Mesendoderm (in vitro differentiated cells): ENCODE results near the gene PWP1.
A peak's percentile ranks its signal among the peaks of the same experiment; 100 is the strongest.

Experiments
- DNase-seq: peaks from one replicate; pipeline ENCODE4 v3.0.0; 2013
- H2AK5ac ChIP-seq: 2 replicates; pipeline ENCODE4 v1.6.1; 2013; ENCODE audit warnings: low read length, inconsistent platforms
- H2BK120ac ChIP-seq: 2 replicates; pipeline ENCODE4 v1.6.1; 2013; ENCODE audit warnings: low read depth, mild to moderate bottlenecking, low read length, moderate library complexity, mixed read lengths
- H2BK15ac ChIP-seq: replicated peaks from 2 replicates; pipeline ENCODE4 v1.6.1; 2013; ENCODE audit warnings: low read depth, mild to moderate bottlenecking, moderate library complexity
- H2BK5ac ChIP-seq: 2 replicates; pipeline ENCODE4 v1.6.1; 2013; ENCODE audit warnings: low read length, inconsistent platforms
- H3K18ac ChIP-seq: 2 replicates; pipeline ENCODE4 v1.6.1; 2013; ENCODE audit warnings: mild to moderate bottlenecking, low read length, mixed read lengths
- H3K23ac ChIP-seq: one replicate; pipeline ENCODE4 v1.6.1; 2013; ENCODE audit warnings: low read length
- H3K27ac ChIP-seq: 2 replicates; pipeline ENCODE4 v1.5.1; 2013; ENCODE audit warnings: low read depth, mild to moderate bottlenecking, inconsistent platforms, low read length, moderate library complexity
- H3K27me3 ChIP-seq: 2 replicates; pipeline ENCODE4 v1.6.1; 2013; ENCODE audit warnings: low read length, control low read depth, mild to moderate bottlenecking, inconsistent platforms; ENCODE audit not compliant: insufficient read depth, poor library complexity
- H3K36me3 ChIP-seq: 2 replicates; pipeline ENCODE4 v1.6.1; 2013; ENCODE audit warnings: low read length, inconsistent platforms; ENCODE audit not compliant: control insufficient read depth, insufficient read depth
- H3K4ac ChIP-seq: one replicate; pipeline ENCODE4 v1.6.1; 2013; ENCODE audit warnings: low read depth, mild to moderate bottlenecking, low read length, moderate library complexity
- H3K4me1 ChIP-seq: 2 replicates; pipeline ENCODE4 v1.6.1; 2013; ENCODE audit warnings: low read depth, low read length, inconsistent platforms; ENCODE audit not compliant: control insufficient read depth
- H3K4me2 ChIP-seq: 2 replicates; pipeline ENCODE4 v1.6.1; 2013; ENCODE audit warnings: low read length
- H3K4me3 ChIP-seq: 2 replicates; pipeline ENCODE4 v1.5.1; 2013; ENCODE audit warnings: mild to moderate bottlenecking, low read length
- H3K56ac ChIP-seq: one replicate; pipeline ENCODE4 v1.6.1; 2013; ENCODE audit warnings: low read length
- H3K79me1 ChIP-seq: 2 replicates; pipeline ENCODE4 v1.6.1; 2013; ENCODE audit warnings: low read length, inconsistent platforms
- H3K79me2 ChIP-seq: 2 replicates; pipeline ENCODE4 v1.6.1; 2013; ENCODE audit warnings: mild to moderate bottlenecking, low read length; ENCODE audit not compliant: control insufficient read depth, insufficient read depth
- H3K9ac ChIP-seq: 2 replicates; pipeline ENCODE4 v1.6.1; 2013; ENCODE audit warnings: low read length, inconsistent platforms
- H4K5ac ChIP-seq: one replicate; pipeline ENCODE4 v1.6.1; 2013; ENCODE audit warnings: low read length
- H4K8ac ChIP-seq: one replicate; pipeline ENCODE4 v1.6.1; 2013; ENCODE audit warnings: low read depth, mild to moderate bottlenecking, control low read depth, low read length, moderate library complexity
- WGBS: extraction: QIAGEN DNeasy Blood & Tissue Kit; methylation state at CpG from one replicate; pipeline ENCODE4 v1.1.7; 2013; ENCODE audit warnings: low lambda C conversion rate, missing lambda C conversion rate; ENCODE audit not compliant: insufficient coverage; ENCODE audit errors: extremely low coverage; 5-methylcytosine and 5-hydroxymethylcytosine counted together

PWP1 gene

DNA sequence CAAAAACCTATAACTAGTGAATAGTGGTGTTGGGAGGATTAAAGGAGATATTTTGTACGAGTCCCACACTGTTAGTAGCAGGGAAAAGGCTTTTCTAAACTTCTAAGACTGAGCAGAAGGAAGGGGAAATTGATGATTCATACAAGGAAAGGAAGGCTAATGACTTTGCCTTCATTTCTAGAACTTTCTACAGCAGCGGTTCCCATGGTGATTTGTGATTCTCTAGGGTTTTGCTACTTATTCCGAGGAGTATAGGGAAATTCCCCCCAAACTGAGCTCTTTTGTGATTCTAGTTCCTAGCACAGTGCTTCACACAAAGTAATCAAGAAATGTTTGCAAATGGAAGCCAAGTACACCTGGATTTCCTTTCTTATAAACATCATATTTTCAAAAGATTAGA lies 23.8 kb upstream of the PWP1 start:
- Histone ChIP-seq H3K4me2 (no peak overlapping the region), H3K56ac (no peak overlapping the region), H3K18ac (no peak overlapping the region), H2AK5ac (no peak overlapping the region), H2BK5ac (no peak overlapping the region), H3K27me3 (no peaks in the 10 kb centered on the region), H3K23ac (no peak overlapping the region), H3K27ac (no peak overlapping the region), H3K9ac (no peak overlapping the region), H4K5ac (no peak overlapping the region), H2BK15ac (no peak overlapping the region), H3K4me3 (no peak overlapping the region), H3K79me1 (no peaks in the 10 kb centered on the region), H2BK120ac (no peak overlapping the region), H3K4me1 (no peaks in the 10 kb centered on the region), H3K36me3 (no peaks in the 10 kb centered on the region), H4K8ac (no peak overlapping the region), H3K79me2 (no peaks in the 10 kb centered on the region), H3K4ac (no peak overlapping the region)
- no CpG with 5 or more reads among the region's 3 CpGs for WGBS
- DNase-seq, result no peak

- no peak overlapping the region for H3K27ac ChIP-seq
- H3K36me3 ChIP-seq, result no peaks in the 10 kb centered on the region
- no peak overlapping the region for H3K9ac ChIP-seq
- no peaks in the 10 kb centered on the region for H3K79me1 ChIP-seq
- H2AK5ac ChIP-seq, result no peak overlapping the region
- H3K27me3 ChIP-seq, result no peaks in the 10 kb centered on the region
- H3K4me1 ChIP-seq, result no peaks in the 10 kb centered on the region
- no peaks in the 10 kb centered on the region for H3K79me2 ChIP-seq
- H2BK15ac ChIP-seq, result no peak overlapping the region
- H3K23ac ChIP-seq, result no peak overlapping the region
- no peak overlapping the region for H4K8ac ChIP-seq
- H3K4ac ChIP-seq, result no peak overlapping the region
- no peak overlapping the region for H3K18ac ChIP-seq
- H3K4me3 ChIP-seq, result no peak overlapping the region
- no CpG with 5 or more reads among the region's 6 CpGs for WGBS
- no peak for DNase-seq
- no peak overlapping the region for H3K4me2 ChIP-seq
- no peak overlapping the region for H2BK120ac ChIP-seq
- no peak overlapping the region for H4K5ac ChIP-seq
- no peak overlapping the region for H3K56ac ChIP-seq
- no peak overlapping the region for H2BK5ac ChIP-seq
These were observed 23.1 kb upstream of the PWP1 start for GRCh38 chr12:107662484-107662883.

DNA sequence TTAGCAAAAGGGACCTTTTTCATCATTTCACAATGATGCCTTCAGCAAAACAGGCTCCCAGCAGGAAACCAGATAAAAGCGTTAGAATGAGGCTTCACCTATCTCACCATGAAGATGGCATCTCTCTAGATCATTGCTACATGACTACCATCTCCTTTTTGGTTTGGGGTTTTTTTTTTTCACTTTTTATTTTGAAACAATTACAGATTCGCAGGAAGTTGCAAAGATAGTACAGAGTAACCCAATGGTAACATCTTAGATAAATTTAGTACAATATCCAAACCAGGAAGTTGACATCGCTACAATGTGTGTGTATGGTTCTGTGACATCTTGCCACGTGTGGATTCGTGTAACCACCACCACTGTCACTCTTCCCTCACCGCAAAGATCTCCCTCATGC lies 22.3 kb upstream of the PWP1 start:
- no peak overlapping the region for H3K4ac ChIP-seq
- no peak overlapping the region for H3K23ac ChIP-seq
- no peak overlapping the region for H3K9ac ChIP-seq
- H3K36me3 ChIP-seq, result no peaks in the 10 kb centered on the region
- no peak overlapping the region for H3K27ac ChIP-seq
- no peak overlapping the region for H3K18ac ChIP-seq
- H3K4me3 ChIP-seq, result no peak overlapping the region
- no peak for DNase-seq
- no peaks in the 10 kb centered on the region for H3K79me1 ChIP-seq
- no peak overlapping the region for H4K5ac ChIP-seq
- H2AK5ac ChIP-seq, result no peak overlapping the region
- no peak overlapping the region for H2BK5ac ChIP-seq
- no peak overlapping the region for H2BK15ac ChIP-seq
- H3K4me1 ChIP-seq, result no peaks in the 10 kb centered on the region
- WGBS, result no CpG with 5 or more reads among the region's 6 CpGs
- no peak overlapping the region for H3K4me2 ChIP-seq
- H3K56ac ChIP-seq, result no peak overlapping the region
- H4K8ac ChIP-seq, result no peak overlapping the region
- no peak overlapping the region for H2BK120ac ChIP-seq
- no peaks in the 10 kb centered on the region for H3K79me2 ChIP-seq
- H3K27me3 ChIP-seq, result no peaks in the 10 kb centered on the region

GRCh38 chr12:107666009-107666408 lies 19.6 kb upstream of the PWP1 start:
- no peak overlapping the region for H3K18ac ChIP-seq
- peak overlapping the region; percentile 56 for H4K5ac ChIP-seq
- H3K36me3 ChIP-seq, result no peaks in the 10 kb centered on the region
- H3K27me3 ChIP-seq, result no peaks in the 10 kb centered on the region
- no peak overlapping the region for H3K4me2 ChIP-seq
- WGBS, result no CpG with 5 or more reads among the region's 1 CpG
- no peak overlapping the region for H3K27ac ChIP-seq
- H3K23ac ChIP-seq, result no peak overlapping the region
- no peak overlapping the region for H2AK5ac ChIP-seq
- DNase-seq, result no peak
- no peaks in the 10 kb centered on the region for H3K4me1 ChIP-seq
- no peak overlapping the region for H3K4ac ChIP-seq
- H3K9ac ChIP-seq, result no peak overlapping the region
- H3K79me2 ChIP-seq, result no peaks in the 10 kb centered on the region
- no peak overlapping the region for H2BK15ac ChIP-seq
- no peaks in the 10 kb centered on the region for H3K79me1 ChIP-seq
- H3K56ac ChIP-seq, result no peak overlapping the region
- H2BK120ac ChIP-seq, result no peak overlapping the region
- no peak overlapping the region for H2BK5ac ChIP-seq
- no peak overlapping the region for H3K4me3 ChIP-seq
- no peak overlapping the region for H4K8ac ChIP-seq

- Histone ChIP-seq H2BK5ac (no peak overlapping the region), H3K56ac (no peak overlapping the region), H2BK120ac (no peak overlapping the region), H4K8ac (no peak overlapping the region), H3K36me3 (no peaks in the 10 kb centered on the region), H4K5ac (no peak overlapping the region), H3K4ac (no peak overlapping the region), H3K23ac (no peak overlapping the region), H3K79me2 (no peaks in the 10 kb centered on the region), H3K27me3 (no peaks in the 10 kb centered on the region), H2AK5ac (no peak overlapping the region), H3K4me3 (no peak overlapping the region), H2BK15ac (no peak overlapping the region), H3K4me2 (no peak overlapping the region), H3K79me1 (no peaks in the 10 kb centered on the region), H3K18ac (no peak overlapping the region), H3K9ac (no peak overlapping the region), H3K27ac (no peak overlapping the region), H3K4me1 (no peaks in the 10 kb centered on the region)
- WGBS, result no CpG with 5 or more reads among the region's 4 CpGs
- DNase-seq, result no peak
These were observed 18.1 kb upstream of the PWP1 start for GRCh38 chr12:107667464-107667863.

DNA sequence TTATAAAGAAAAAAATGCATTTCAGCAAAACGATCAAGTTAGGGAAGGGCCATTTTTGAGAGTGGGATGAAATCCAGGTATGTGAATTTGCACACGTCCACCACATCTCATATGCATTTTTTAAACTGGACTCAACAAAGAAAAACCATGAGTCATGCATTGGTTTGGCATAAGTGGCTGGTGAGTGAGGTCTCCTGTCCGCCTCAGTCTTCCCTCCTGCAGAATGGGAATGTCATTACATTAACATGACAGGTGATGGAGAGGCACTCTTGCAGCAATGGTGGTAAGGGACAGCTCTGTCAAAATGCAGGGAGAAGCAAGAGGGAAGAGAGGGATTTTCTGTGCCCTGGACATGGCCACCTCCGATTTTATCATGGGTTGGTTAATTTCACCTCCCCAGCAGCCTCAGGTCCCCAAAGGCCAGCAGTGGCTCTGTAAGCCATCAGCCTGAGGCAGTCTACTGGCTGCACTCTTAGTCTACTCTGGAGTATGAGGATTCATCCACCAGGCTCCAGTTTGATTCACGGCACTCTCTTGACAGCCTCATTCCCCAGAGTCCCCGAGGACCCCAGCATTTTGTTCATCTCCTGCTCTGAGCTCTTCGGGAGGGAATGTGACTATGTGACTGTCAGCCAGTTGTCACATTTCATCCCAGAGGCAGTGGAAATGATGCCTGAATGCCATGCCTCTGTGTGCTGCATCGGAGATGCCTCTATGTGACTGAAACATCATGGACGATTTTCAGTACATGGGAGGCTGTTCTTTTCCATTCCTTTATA lies 17.1 kb upstream of the PWP1 start:
- Histone ChIP-seq H3K4ac (no peak overlapping the region), H3K27ac (no peak overlapping the region), H3K79me1 (no peaks in the 10 kb centered on the region), H3K23ac (no peak overlapping the region), H2BK5ac (no peak overlapping the region), H3K79me2 (no peaks in the 10 kb centered on the region), H3K27me3 (no peaks in the 10 kb centered on the region), H3K56ac (no peak overlapping the region), H4K5ac (no peak overlapping the region), H3K36me3 (no peaks in the 10 kb centered on the region), H2BK15ac (no peak overlapping the region), H3K18ac (no peak overlapping the region), H3K9ac (no peak overlapping the region), H2BK120ac (no peak overlapping the region), H3K4me2 (no peak overlapping the region), H3K4me3 (no peak overlapping the region), H4K8ac (no peak overlapping the region), H3K4me1 (no peaks in the 10 kb centered on the region), H2AK5ac (no peak overlapping the region)
- no peak for DNase-seq
- no CpG with 5 or more reads among the region's 9 CpGs for WGBS
